Thyroid gland (tissue), 4 donors: Measurements from ENCODE around the gene PPP2R2C.

Experiments
- POLR2A ChIP-seq, 2 donors: fragments of 450-650 bp; IDR thresholded peaks; one replicate each; pipeline ENCODE4 v1.6.1; 2017; ENCODE audit warnings: antibody characterized with exemption in 2 of 2, mild to moderate bottlenecking in 2 of 2, moderate library complexity in 1 of 2
- TF ChIP-seq, protein P1 (sequence below), 6 experiments: fragments of 200-600 bp in 3 of 6; fragments of 450-650 bp in 3 of 6; sonication (generic) in 3 of 6; IDR thresholded peaks; one replicate each; pipeline ENCODE4 v1.5.1; 2016 to 2019; ENCODE audit warnings: antibody characterized with exemption in 6 of 6, mild to moderate bottlenecking in 2 of 6, inconsistent platforms in 1 of 6, moderate library complexity in 1 of 6

DNA sequence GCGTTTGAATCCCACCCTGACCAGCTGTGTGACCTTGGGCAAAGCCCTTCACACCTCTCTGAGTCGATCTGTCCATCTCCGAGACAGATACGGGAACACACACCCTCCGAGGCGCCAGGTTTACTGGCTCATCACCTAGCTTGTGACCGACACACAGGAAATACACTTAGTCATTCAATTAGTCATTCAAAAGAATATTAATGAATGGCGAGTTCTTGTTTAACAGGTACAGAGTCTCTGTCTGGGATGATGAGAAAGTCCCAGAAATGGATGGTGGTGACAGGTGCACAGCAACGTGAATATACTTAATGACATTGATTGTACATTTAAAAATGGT is 80.6 kb downstream of the PPP2R2C start:
- TF ChIP-seq, protein P1, sequence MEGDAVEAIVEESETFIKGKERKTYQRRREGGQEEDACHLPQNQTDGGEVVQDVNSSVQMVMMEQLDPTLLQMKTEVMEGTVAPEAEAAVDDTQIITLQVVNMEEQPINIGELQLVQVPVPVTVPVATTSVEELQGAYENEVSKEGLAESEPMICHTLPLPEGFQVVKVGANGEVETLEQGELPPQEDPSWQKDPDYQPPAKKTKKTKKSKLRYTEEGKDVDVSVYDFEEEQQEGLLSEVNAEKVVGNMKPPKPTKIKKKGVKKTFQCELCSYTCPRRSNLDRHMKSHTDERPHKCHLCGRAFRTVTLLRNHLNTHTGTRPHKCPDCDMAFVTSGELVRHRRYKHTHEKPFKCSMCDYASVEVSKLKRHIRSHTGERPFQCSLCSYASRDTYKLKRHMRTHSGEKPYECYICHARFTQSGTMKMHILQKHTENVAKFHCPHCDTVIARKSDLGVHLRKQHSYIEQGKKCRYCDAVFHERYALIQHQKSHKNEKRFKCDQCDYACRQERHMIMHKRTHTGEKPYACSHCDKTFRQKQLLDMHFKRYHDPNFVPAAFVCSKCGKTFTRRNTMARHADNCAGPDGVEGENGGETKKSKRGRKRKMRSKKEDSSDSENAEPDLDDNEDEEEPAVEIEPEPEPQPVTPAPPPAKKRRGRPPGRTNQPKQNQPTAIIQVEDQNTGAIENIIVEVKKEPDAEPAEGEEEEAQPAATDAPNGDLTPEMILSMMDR (IDR thresholded peaks at IDR 0.05): no peak
- no peak for TF ChIP-seq POLR2A (IDR thresholded peaks at IDR 0.05)
